Panc1 (cell line): ENCODE data around the gene PPM1H.

Experiments used
- POLR2AphosphoS5 ChIP-seq: IDR thresholded peaks from 2 replicates; pipeline ENCODE4 v1.6.1; 2012; ENCODE audit warnings: mild to moderate bottlenecking, low read depth, low read length, moderate library complexity
- TF ChIP-seq, protein P1 (sequence below): fragments of 450-650 bp; IDR thresholded peaks from 2 replicates; pipeline ENCODE4 v1.5.1; 2017; ENCODE audit warnings: mild to moderate bottlenecking

DNA sequence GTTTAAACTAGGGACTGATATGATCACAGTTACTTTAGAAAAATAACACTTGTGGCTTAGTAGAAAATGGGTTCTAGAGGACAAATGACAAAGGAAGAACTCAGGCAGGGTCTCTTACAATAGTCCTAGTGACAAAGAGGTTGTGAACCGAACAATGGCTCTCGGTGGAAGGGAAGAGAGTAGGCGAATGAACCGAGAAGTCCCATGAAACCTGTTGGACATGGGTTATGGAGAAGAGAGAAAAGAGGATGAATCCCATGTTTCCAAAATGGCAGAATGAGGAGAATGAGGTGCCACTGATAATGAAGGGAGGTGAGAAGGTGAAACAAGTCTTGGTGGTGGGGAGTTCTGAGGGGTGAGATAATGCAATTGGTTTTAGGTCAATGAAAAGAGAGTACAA is 94.1 kb downstream of the PPM1H start:
- TF ChIP-seq, protein P1, sequence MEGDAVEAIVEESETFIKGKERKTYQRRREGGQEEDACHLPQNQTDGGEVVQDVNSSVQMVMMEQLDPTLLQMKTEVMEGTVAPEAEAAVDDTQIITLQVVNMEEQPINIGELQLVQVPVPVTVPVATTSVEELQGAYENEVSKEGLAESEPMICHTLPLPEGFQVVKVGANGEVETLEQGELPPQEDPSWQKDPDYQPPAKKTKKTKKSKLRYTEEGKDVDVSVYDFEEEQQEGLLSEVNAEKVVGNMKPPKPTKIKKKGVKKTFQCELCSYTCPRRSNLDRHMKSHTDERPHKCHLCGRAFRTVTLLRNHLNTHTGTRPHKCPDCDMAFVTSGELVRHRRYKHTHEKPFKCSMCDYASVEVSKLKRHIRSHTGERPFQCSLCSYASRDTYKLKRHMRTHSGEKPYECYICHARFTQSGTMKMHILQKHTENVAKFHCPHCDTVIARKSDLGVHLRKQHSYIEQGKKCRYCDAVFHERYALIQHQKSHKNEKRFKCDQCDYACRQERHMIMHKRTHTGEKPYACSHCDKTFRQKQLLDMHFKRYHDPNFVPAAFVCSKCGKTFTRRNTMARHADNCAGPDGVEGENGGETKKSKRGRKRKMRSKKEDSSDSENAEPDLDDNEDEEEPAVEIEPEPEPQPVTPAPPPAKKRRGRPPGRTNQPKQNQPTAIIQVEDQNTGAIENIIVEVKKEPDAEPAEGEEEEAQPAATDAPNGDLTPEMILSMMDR, result no peak
- no peak for TF ChIP-seq POLR2AphosphoS5
